Neural progenitor cell (in vitro differentiated cells): ENCODE results near the gene C3orf70. TPM values are rescaled to one million over a fixed set of nuclear protein-coding genes. Genes with fewer than 3 reads are reported as not detected.
"Not testable (repeated sequence)": the region's sequence is repeated elsewhere in the genome, so short reads cannot be mapped to it uniquely, and the experiment has no call there.

Experiments used
- DNase-seq: peaks from one replicate; pipeline ENCODE4 v3.0.0-alpha.2; 2016; ENCODE audit warnings: low spot score
- H2AFZ ChIP-seq: fragments of 200-600 bp; sonication (generic); replicated peaks from 2 replicates; pipeline ENCODE4 v1.6.1; 2016; ENCODE audit warnings: antibody characterized with exemption
- H3F3A ChIP-seq: fragments of 200-600 bp; sonication (generic); 2 replicates; pipeline ENCODE4 v1.6.1; 2016; ENCODE audit warnings: antibody characterized with exemption, low read depth
- H3K27ac ChIP-seq: fragments of 200-600 bp; sonication (generic); 2 replicates; pipeline ENCODE4 v1.5.1; 2016; ENCODE audit warnings: mild to moderate bottlenecking
- H3K27me3 ChIP-seq: fragments of 200-600 bp; sonication (generic); 2 replicates; pipeline ENCODE4 v1.6.1; 2016; ENCODE audit warnings: mild to moderate bottlenecking, moderate library complexity
- H3K36me3 ChIP-seq: fragments of 200-600 bp; sonication (generic); 2 replicates; pipeline ENCODE4 v1.5.1; 2016
- H3K4me1 ChIP-seq: fragments of 200-600 bp; sonication (generic); 2 replicates; pipeline ENCODE4 v1.6.1; 2016; ENCODE audit warnings: mixed run types
- H3K4me2 ChIP-seq: fragments of 200-600 bp; sonication (generic); 2 replicates; pipeline ENCODE4 v1.6.1; 2016
- H3K4me3 ChIP-seq: fragments of 200-600 bp; sonication (generic); 2 replicates; pipeline ENCODE4 v1.5.1; 2016
- H3K79me2 ChIP-seq: fragments of 200-600 bp; sonication (generic); 2 replicates; pipeline ENCODE4 v1.6.1; 2016; ENCODE audit warnings: low read depth
- H3K9ac ChIP-seq: fragments of 200-600 bp; sonication (generic); 2 replicates; pipeline ENCODE4 v1.6.1; 2016
- H3K9me3 ChIP-seq: fragments of 200-600 bp; sonication (generic); 2 replicates; pipeline ENCODE4 v1.5.1; 2016; ENCODE audit warnings: low read depth
- H4K20me1 ChIP-seq: fragments of 200-600 bp; sonication (generic); 2 replicates; pipeline ENCODE4 v1.6.1; 2016; ENCODE audit warnings: low read depth
- H3K27ac Mint-ChIP-seq: 3 replicates; pipeline ENCODE4 v1.8.0; 2021; ENCODE audit warnings: mixed read lengths
- H3K27me3 Mint-ChIP-seq: 2 replicates; pipeline ENCODE4 v1.8.0; 2022; ENCODE audit warnings: low read depth, mild to moderate bottlenecking, inconsistent platforms, moderate library complexity, mixed read lengths; ENCODE audit not compliant: insufficient read depth
- H3K36me3 Mint-ChIP-seq: 3 replicates; pipeline ENCODE4 v1.8.0; 2021; ENCODE audit warnings: mixed read lengths
- H3K4me1 Mint-ChIP-seq: 3 replicates; pipeline ENCODE4 v1.8.0; 2021; ENCODE audit warnings: mixed read lengths
- H3K4me3 Mint-ChIP-seq: 3 replicates; pipeline ENCODE4 v1.8.0; 2021; ENCODE audit warnings: mild to moderate bottlenecking, moderate library complexity, mixed read lengths
- H3K9me3 Mint-ChIP-seq: 3 replicates; pipeline ENCODE4 v1.8.0; 2020; ENCODE audit warnings: mixed read lengths
- EZH2 ChIP-seq: fragments of 200-600 bp; sonication (generic); IDR thresholded peaks from 2 replicates; pipeline ENCODE4 v1.6.1; 2017; ENCODE audit warnings: antibody characterized with exemption, mild to moderate bottlenecking, moderate library complexity
- EZH2phosphoT487 ChIP-seq: fragments of 200-600 bp; sonication (generic); IDR thresholded peaks from 2 replicates; pipeline ENCODE4 v1.6.1; 2017; ENCODE audit warnings: antibody characterized with exemption
- total RNA-seq: library from RNA; depleted of rRNA; stranded (reverse); fragments of >200 nt; gene quantifications from 2 replicates; pipeline ENCODE4 v1.2.3, GENCODE V29; 2015; ENCODE audit warnings: low replicate concordance
- TF ChIP-seq, protein P1 (sequence below): fragments of 200-600 bp; sonication (generic); IDR thresholded peaks from 2 replicates; pipeline ENCODE4 v1.5.1; 2017; ENCODE audit warnings: antibody characterized with exemption, mild to moderate bottlenecking

C3orf70 gene
- total RNA-seq, 1 donor from 2014 or later: 4.8 TPM

DNA sequence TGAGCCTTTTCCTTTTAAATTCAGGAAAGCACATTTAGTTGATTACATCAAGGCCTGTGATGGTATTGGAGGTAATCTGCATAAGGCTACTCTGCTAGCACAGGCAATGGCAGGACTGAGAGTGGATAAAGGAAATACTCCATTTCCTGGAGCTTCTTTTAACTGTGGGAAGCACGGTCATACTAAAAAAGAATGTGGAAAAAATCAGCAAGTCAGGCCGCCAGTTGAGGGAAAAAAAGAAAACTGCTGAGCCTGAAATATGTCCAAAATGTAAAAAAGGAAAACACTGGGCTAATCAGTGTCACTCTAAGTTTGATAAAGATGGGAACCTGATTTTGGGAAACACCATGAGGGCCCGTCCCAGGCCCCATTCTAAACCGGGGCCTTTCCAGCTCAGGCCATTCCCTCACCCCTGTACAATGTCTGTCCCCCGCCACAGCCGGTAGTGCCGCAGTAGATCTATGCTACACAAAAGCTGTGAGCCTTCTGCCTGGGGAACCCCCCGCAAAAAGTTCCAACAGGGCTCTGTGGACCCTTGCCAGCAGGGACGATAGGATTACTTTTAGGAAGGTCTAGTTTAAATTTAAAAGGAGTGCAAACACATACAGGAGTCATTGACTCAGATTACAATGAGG is 46.5 kb downstream of the C3orf70 start:
- not testable (repeated sequence) for H3K36me3 Mint-ChIP-seq, H3K4me1 Mint-ChIP-seq, H3F3A ChIP-seq, H3K9me3 ChIP-seq, H3K79me2 ChIP-seq, H3K4me1 ChIP-seq, H3K27ac ChIP-seq, H3K27ac Mint-ChIP-seq, H3K9ac ChIP-seq, H4K20me1 ChIP-seq, H3K4me2 ChIP-seq, H2AFZ ChIP-seq, H3K27me3 Mint-ChIP-seq, H3K4me3 Mint-ChIP-seq, H3K4me3 ChIP-seq, DNase-seq, H3K36me3 ChIP-seq, H3K27me3 ChIP-seq
- H3K9me3 Mint-ChIP-seq: peaks cover 29% of the 10 kb centered on the region

DNA sequence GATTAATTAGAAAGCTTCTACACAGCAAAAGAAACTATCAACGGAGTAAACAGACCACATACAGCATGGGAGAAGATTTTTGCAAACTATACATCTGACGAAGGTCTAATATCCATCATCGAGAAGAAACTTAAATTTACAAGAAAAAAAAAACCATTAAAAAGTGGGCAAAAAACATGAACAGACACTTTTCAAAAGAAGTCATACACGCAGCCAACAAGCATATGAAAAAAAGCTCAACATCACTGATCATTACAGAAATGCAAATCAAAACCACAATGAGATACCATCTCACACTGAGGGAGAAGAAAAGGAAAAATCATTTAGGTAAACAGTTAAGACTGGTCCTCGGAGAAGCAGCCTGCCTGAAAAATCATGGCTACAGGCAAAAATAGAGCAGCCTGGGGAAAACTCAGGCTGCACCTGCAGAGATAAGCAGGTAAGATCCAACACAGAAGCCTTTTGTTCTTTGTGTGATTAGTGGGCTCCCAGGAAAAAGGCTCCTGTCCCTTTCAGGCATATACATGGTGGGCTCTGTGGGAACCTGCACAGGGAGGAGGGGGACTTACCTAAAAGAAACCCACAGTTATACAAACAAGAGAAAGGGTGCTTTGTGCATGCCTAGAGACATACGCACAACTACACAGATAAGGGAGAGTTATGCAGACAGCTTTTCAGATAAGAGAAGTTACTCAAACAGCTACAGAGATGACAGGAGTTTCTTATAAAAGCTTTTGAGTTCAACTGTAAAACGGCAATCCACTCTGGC is 49.3 kb downstream of the C3orf70 start:
- no peak for TF ChIP-seq EZH2
- TF ChIP-seq, protein P1, sequence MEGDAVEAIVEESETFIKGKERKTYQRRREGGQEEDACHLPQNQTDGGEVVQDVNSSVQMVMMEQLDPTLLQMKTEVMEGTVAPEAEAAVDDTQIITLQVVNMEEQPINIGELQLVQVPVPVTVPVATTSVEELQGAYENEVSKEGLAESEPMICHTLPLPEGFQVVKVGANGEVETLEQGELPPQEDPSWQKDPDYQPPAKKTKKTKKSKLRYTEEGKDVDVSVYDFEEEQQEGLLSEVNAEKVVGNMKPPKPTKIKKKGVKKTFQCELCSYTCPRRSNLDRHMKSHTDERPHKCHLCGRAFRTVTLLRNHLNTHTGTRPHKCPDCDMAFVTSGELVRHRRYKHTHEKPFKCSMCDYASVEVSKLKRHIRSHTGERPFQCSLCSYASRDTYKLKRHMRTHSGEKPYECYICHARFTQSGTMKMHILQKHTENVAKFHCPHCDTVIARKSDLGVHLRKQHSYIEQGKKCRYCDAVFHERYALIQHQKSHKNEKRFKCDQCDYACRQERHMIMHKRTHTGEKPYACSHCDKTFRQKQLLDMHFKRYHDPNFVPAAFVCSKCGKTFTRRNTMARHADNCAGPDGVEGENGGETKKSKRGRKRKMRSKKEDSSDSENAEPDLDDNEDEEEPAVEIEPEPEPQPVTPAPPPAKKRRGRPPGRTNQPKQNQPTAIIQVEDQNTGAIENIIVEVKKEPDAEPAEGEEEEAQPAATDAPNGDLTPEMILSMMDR: no peak
- TF ChIP-seq EZH2phosphoT487: no peak
- no peaks in the 10 kb centered on the region for H3K4me1 Mint-ChIP-seq
- Histone ChIP-seq H4K20me1 (no peaks in the 10 kb centered on the region), H2AFZ (no peak overlapping the region), H3K9ac (no peak overlapping the region), H3K27me3 (no peaks in the 10 kb centered on the region), H3K4me2 (no peak overlapping the region), H3K9me3 (no peaks in the 10 kb centered on the region), H3F3A (no peaks in the 10 kb centered on the region), H3K4me3 (no peak overlapping the region), H3K4me1 (no peaks in the 10 kb centered on the region), H3K36me3 (no peaks in the 10 kb centered on the region), H3K27ac (no peak overlapping the region), H3K79me2 (no peaks in the 10 kb centered on the region)
- peaks cover 35% of the 10 kb centered on the region for H3K9me3 Mint-ChIP-seq
- no peaks in the 10 kb centered on the region for H3K36me3 Mint-ChIP-seq
- H3K27ac Mint-ChIP-seq: no peak overlapping the region
- no peak overlapping the region for H3K4me3 Mint-ChIP-seq
- no peak for DNase-seq
- no peaks in the 10 kb centered on the region for H3K27me3 Mint-ChIP-seq

DNA sequence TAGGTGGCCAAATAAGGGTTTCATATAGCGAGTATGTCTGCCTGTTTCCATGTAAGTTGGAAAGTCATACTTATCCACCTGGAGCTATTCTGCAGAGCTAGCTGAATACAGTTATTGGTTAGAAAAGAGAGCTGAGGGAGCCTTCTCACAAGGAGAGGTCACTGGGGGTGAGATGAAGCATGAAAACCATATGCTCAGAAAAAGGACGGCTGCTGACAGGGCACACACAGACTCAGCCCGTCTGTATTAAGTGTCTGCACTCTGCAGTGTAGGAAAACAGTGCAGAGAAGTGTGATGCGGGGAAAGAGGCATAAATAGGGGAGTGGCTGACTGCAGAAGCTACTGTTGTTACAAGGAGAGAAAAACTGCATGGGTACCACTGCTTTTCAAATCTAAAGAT is 58.2 kb downstream of the C3orf70 start:
- Histone ChIP-seq H3K27ac (no peak overlapping the region), H3K4me1 (no peaks in the 10 kb centered on the region), H3K4me3 (no peak overlapping the region), H2AFZ (no peak overlapping the region), H3K9me3 (no peaks in the 10 kb centered on the region), H3K27me3 (no peaks in the 10 kb centered on the region), H3K79me2 (no peaks in the 10 kb centered on the region), H3K36me3 (no peaks in the 10 kb centered on the region), H4K20me1 (no peaks in the 10 kb centered on the region), H3K9ac (no peak overlapping the region), H3K4me2 (no peak overlapping the region), H3F3A (no peaks in the 10 kb centered on the region)
- TF ChIP-seq EZH2: no peak
- TF ChIP-seq, protein P1: no peak
- TF ChIP-seq EZH2phosphoT487: no peak
- Mint-ChIP-seq H3K36me3 (no peaks in the 10 kb centered on the region), H3K9me3 (no peaks in the 10 kb centered on the region), H3K27me3 (no peaks in the 10 kb centered on the region), H3K27ac (no peak overlapping the region), H3K4me3 (no peak overlapping the region), H3K4me1 (peaks cover 10% of the 10 kb centered on the region)
- no peak for DNase-seq

DNA sequence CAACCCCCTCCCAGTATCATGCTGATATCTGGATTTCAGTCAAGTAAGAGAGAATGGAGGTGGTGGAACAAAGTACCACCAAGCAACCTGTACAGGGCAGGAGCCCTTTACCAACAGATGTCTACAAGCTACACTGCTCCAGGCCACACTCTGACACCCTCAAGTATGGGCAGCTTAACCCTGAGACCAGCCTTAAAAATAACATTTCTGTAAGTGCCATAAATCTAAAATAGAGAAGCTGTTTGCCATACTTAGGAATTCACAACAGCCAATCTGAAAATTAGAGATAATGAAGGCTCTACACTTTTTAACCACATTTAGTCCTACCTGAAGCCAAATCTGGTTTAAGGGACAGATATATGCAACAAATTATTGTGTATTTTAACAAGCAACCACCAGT is 59.7 kb downstream of the C3orf70 start:
- Histone ChIP-seq H2AFZ (no peak overlapping the region), H3K4me3 (no peak overlapping the region), H3K27ac (no peak overlapping the region), H3K27me3 (no peaks in the 10 kb centered on the region), H3K4me2 (no peak overlapping the region), H3K4me1 (no peaks in the 10 kb centered on the region), H3K36me3 (no peaks in the 10 kb centered on the region), H3F3A (no peaks in the 10 kb centered on the region), H3K9me3 (no peaks in the 10 kb centered on the region), H3K79me2 (no peaks in the 10 kb centered on the region), H4K20me1 (no peaks in the 10 kb centered on the region), H3K9ac (no peak overlapping the region)
- no peak for DNase-seq
- Mint-ChIP-seq H3K4me3 (no peak overlapping the region), H3K27me3 (no peaks in the 10 kb centered on the region), H3K36me3 (no peaks in the 10 kb centered on the region), H3K4me1 (peaks cover 10% of the 10 kb centered on the region), H3K27ac (no peak overlapping the region), H3K9me3 (no peaks in the 10 kb centered on the region)
- TF ChIP-seq EZH2 (no peak), EZH2phosphoT487 (no peak)
- TF ChIP-seq, protein P1: no peak
